WTC11 (cell line): Measurements from ENCODE around the gene ZFYVE26. TPM values are rescaled to one million over a fixed set of nuclear protein-coding genes. Genes with fewer than 3 reads are reported as not detected.

ENCODE experiments used
- ATAC-seq: fragments of 200-7000 bp; cut with Tn5 transposase; 2 replicates; pipeline ENCODE4 v1.10.0; 2021; ENCODE audit warnings: mild to moderate bottlenecking, moderate library complexity
- CTCF ChIA-PET: fragments of 300-600 bp; sonication (Branson Sonifier 250); formaldehyde crosslinking; loops from one replicate; lab custom pipeline; 2021; ENCODE audit warnings: antibody characterized with exemption; lab: Charles Lee
- POLR2A ChIA-PET: fragments of 350-600 bp; sonication (Branson Sonifier 250); formaldehyde crosslinking; loops from one replicate; lab custom pipeline; 2021; ENCODE audit warnings: antibody characterized with exemption; lab: Charles Lee
- DNase-seq: peaks from one replicate; pipeline ENCODE4 v3.0.0; 2021; ENCODE audit warnings: low spot score
- H3K27ac Mint-ChIP-seq: 2 replicates; pipeline ENCODE4 v1.8.0; 2021; ENCODE audit warnings: mixed read lengths
- H3K27me3 Mint-ChIP-seq: 2 replicates; pipeline ENCODE4 v1.8.0; 2021; ENCODE audit warnings: low read depth, mild to moderate bottlenecking, moderate library complexity, mixed read lengths
- H3K36me3 Mint-ChIP-seq: 2 replicates; pipeline ENCODE4 v1.8.0; 2021; ENCODE audit warnings: mixed read lengths
- H3K4me1 Mint-ChIP-seq: 2 replicates; pipeline ENCODE4 v1.8.0; 2022; ENCODE audit warnings: mixed read lengths
- H3K4me3 Mint-ChIP-seq: 2 replicates; pipeline ENCODE4 v1.8.0; 2021; ENCODE audit warnings: mild to moderate bottlenecking, moderate library complexity, mixed read lengths
- H3K9me3 Mint-ChIP-seq: 2 replicates; pipeline ENCODE4 v1.8.0; 2021; ENCODE audit warnings: mixed read lengths
- AR ChIP-seq: fragments of 250-450 bp; sonication (Bioruptor Pico); IDR thresholded peaks from 2 replicates; pipeline ENCODE4 v1.9.0; 2021; ENCODE audit warnings: mild to moderate bottlenecking
- ATF3 ChIP-seq: sonication (generic); formaldehyde crosslinking; conservative IDR thresholded peaks from 2 replicates; pipeline ENCODE4 v1.8.1; 2022; ENCODE audit warnings: mild to moderate bottlenecking, missing genetic modification reagents
- CBFB ChIP-seq: sonication (generic); formaldehyde crosslinking; IDR thresholded peaks from 2 replicates; pipeline ENCODE4 v1.8.1; 2022; ENCODE audit warnings: mild to moderate bottlenecking, low read depth, missing genetic modification reagents
- EMX1 ChIP-seq: fragments of 250-450 bp; sonication (Bioruptor Pico); IDR thresholded peaks from 2 replicates; pipeline ENCODE4 v1.8.0; 2021; ENCODE audit warnings: mild to moderate bottlenecking
- JAZF1 ChIP-seq: fragments of 250-450 bp; sonication (Bioruptor Pico); IDR thresholded peaks from 2 replicates; pipeline ENCODE4 v1.9.0; 2021; ENCODE audit warnings: moderate library complexity, mild to moderate bottlenecking, inconsistent platforms
- MLX ChIP-seq: sonication (generic); formaldehyde crosslinking; IDR thresholded peaks from 2 replicates; pipeline ENCODE4 v1.8.1; 2023; ENCODE audit warnings: mild to moderate bottlenecking, missing genetic modification reagents, moderate library complexity
- MXD4 ChIP-seq: fragments of 250-450 bp; sonication (Bioruptor Pico); IDR thresholded peaks from 2 replicates; pipeline ENCODE4 v1.8.0; 2021; ENCODE audit warnings: mild to moderate bottlenecking, moderate library complexity, borderline replicate concordance
- NFATC4 ChIP-seq: fragments of 250-450 bp; sonication (Bioruptor Pico); IDR thresholded peaks from 2 replicates; pipeline ENCODE4 v1.9.0; 2021; ENCODE audit warnings: mild to moderate bottlenecking
- NFYB ChIP-seq: sonication (generic); formaldehyde crosslinking; conservative IDR thresholded peaks from 2 replicates; pipeline ENCODE4 v1.8.0; 2022; ENCODE audit warnings: low read depth, missing genetic modification reagents
- OVOL2 ChIP-seq: fragments of 250-450 bp; sonication (Bioruptor Pico); IDR thresholded peaks from 2 replicates; pipeline ENCODE4 v1.9.0; 2021; ENCODE audit warnings: mild to moderate bottlenecking, borderline replicate concordance
- PRDM15 ChIP-seq: sonication (generic); formaldehyde crosslinking; IDR thresholded peaks from 2 replicates; pipeline ENCODE4 v1.8.0; 2022; ENCODE audit warnings: missing genetic modification reagents
- RELA ChIP-seq: sonication (generic); formaldehyde crosslinking; IDR thresholded peaks from 2 replicates; pipeline ENCODE4 v1.8.1; 2022; ENCODE audit warnings: missing genetic modification reagents, mild to moderate bottlenecking, borderline replicate concordance
- STAT6 ChIP-seq: sonication (generic); formaldehyde crosslinking; conservative IDR thresholded peaks from 2 replicates; pipeline ENCODE4 v1.8.1; 2023; ENCODE audit warnings: mild to moderate bottlenecking, low read depth, missing genetic modification reagents, moderate library complexity
- TEAD4 ChIP-seq: sonication (generic); formaldehyde crosslinking; IDR thresholded peaks from 2 replicates; pipeline ENCODE4 v1.8.0; 2022; ENCODE audit warnings: mild to moderate bottlenecking, missing genetic modification reagents
- TP53 ChIP-seq: sonication (generic); formaldehyde crosslinking; IDR thresholded peaks from 2 replicates; pipeline ENCODE4 v1.8.1; 2023; ENCODE audit warnings: mild to moderate bottlenecking, missing genetic modification reagents
- USF1 ChIP-seq: sonication (generic); formaldehyde crosslinking; IDR thresholded peaks from 2 replicates; pipeline ENCODE4 v1.8.0; 2022; ENCODE audit warnings: mild to moderate bottlenecking, missing genetic modification reagents
- ZNF671 ChIP-seq: fragments of 250-450 bp; sonication (Bioruptor Pico); IDR thresholded peaks from 2 replicates; pipeline ENCODE4 v1.8.0; 2021; ENCODE audit warnings: mild to moderate bottlenecking
- total RNA-seq: library from RNA; stranded (reverse); gene quantifications from 3 replicates; pipeline ENCODE4 v1.2.3, GENCODE V29; 2021

ZFYVE26 gene
- total RNA-seq, 1 experiment from 2014 or later: 25.8 TPM

- peaks cover 48% of the 10 kb centered on the region for H3K36me3 Mint-ChIP-seq
- no peak for DNase-seq
- H3K4me1 Mint-ChIP-seq: no peaks in the 10 kb centered on the region
- H3K27ac Mint-ChIP-seq: no peak overlapping the region
- H3K9me3 Mint-ChIP-seq: no peaks in the 10 kb centered on the region
- no peaks in the 10 kb centered on the region for H3K27me3 Mint-ChIP-seq
- POLR2A ChIA-PET: no interaction called here
- CTCF ChIA-PET: no interaction called here
- ATAC-seq: no peak
- no peak overlapping the region for H3K4me3 Mint-ChIP-seq
- TF ChIP-seq STAT6 (CRISPR knock-in tag): no peak
- TF ChIP-seq MXD4 (CRISPR knock-in tag): no peak
- no peak for TF ChIP-seq NFATC4 (CRISPR knock-in tag)
- no peak for TF ChIP-seq EMX1
- no peak for TF ChIP-seq PRDM15 (CRISPR knock-in tag)
- no peak for TF ChIP-seq AR
- TF ChIP-seq MLX (CRISPR knock-in tag): no peak
- no peak for TF ChIP-seq TP53 (CRISPR knock-in tag)
- TF ChIP-seq USF1 (CRISPR knock-in tag): no peak
- no peak for TF ChIP-seq OVOL2
- TF ChIP-seq NFYB (CRISPR knock-in tag): no peak
- no peak for TF ChIP-seq TEAD4 (CRISPR knock-in tag)
- TF ChIP-seq RELA (CRISPR knock-in tag): no peak
- no peak for TF ChIP-seq ZNF671 (CRISPR knock-in tag)
- TF ChIP-seq CBFB (CRISPR knock-in tag): no peak
- no peak for TF ChIP-seq JAZF1
- TF ChIP-seq ATF3 (CRISPR knock-in tag): no peak
Observed at GRCh38 chr14:67768219-67768618, 48.2 kb downstream of the ZFYVE26 start.
